GM21515 (cell line): ENCODE results near the gene DRD2.

Experiments used
- ATAC-seq: cut with Tn5 transposase; IDR thresholded peaks from one replicate; pipeline ENCODE4 v1.9.1; 2021; ENCODE audit not compliant: unreplicated experiment

DRD2 gene

GRCh38 chr11:113373981-113374560 lies 101.1 kb downstream of the DRD2 start:
- ATAC-seq = no peak

GRCh38 chr11:113373306-113373705 lies 101.9 kb downstream of the DRD2 start:
- ATAC-seq = no peak

GRCh38 chr11:113372309-113372708 lies 102.9 kb downstream of the DRD2 start:
- ATAC-seq = no peak

GRCh38 chr11:113370634-113371033 lies 104.6 kb downstream of the DRD2 start:
- no peak for ATAC-seq

GRCh38 chr11:113369411-113369810 lies 105.8 kb downstream of the DRD2 start:
- ATAC-seq = no peak

GRCh38 chr11:113365895-113366294 lies 109.3 kb downstream of the DRD2 start:
- no peak for ATAC-seq

- ATAC-seq = no peak
Measured at GRCh38 chr11:113363996-113364641, 111.1 kb downstream of the DRD2 start.

- ATAC-seq = no peak
Measured at GRCh38 chr11:113363406-113363805, 111.8 kb downstream of the DRD2 start.
